Smooth muscle cell of trachea (primary cell): ENCODE data around the gene NFYB. TPM values are rescaled to one million over a fixed set of nuclear protein-coding genes. Genes with fewer than 3 reads are reported as not detected.

Experiments
- total RNA-seq: library from RNA; depleted of rRNA; stranded (reverse); fragments of >200 nt; gene quantifications from 2 replicates; pipeline ENCODE4 v1.2.1, GENCODE V29; 2014

Gene NFYB
- 17.0 and 30.4 TPM in 2 replicates for total RNA-seq

DNA sequence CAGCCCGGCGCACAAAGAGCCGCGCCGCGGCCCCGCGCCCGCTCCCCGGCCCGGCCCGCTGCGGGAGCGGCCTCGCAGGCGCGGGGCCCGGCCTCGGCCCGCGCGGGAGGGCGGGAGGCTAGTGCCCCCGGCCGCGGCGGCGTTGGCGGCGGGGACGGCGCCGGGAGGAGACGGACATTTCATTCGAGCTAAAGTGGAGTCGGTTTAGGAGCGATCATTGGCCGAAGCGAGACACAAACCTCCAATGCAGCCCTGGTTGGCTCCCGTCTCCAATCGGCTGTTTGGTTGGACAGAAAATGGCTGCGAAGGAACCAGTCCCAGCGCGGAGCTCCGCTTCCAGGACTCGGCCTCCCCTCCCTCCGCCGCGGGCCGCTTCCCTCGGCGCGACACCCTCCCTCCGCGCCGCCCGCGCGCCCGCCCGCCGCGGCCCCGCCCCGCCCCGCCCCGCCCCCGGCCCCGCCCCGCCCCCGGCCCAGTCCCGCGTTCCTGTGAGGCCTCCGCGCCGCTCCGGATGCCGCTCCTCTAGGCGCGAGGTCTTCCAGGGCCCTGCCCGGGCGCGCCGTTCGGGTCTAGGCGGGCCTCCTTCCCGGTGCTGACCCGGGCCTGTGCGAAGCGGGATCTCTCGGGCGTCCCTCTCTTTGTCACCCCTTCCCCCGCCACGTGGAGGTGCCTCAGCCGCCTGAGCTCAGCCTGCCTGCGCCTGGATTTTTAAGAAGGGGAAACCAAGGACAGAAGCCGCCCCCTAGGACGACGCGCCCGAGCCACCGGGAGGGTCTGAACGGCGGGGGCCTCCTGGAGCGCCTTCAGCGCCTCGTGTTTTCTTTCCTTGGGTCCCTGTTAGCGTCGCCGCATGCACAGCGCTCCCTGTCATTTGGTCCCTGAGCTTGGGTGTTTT is at the start of gene NFYB:
NFYB (minus strand) TSS at position 309 of the 895 bp plus-strand sequence. CDS start 2,757 bp downstream, outside the sequence.

Other genes starting within 250 kb of the NFYB start
- 492 and 1,200 TPM in 2 replicates for gene HSP90B1, start 207.8 kb downstream of the NFYB start, total RNA-seq
- 11.7 and 16.3 TPM in 2 replicates for gene TDG, start 172.3 kb downstream of the NFYB start, total RNA-seq
- 48.5 and 66.3 TPM in 2 replicates for gene GLT8D2, start 88.0 kb downstream of the NFYB start, total RNA-seq
- gene HCFC2, start 73.7 kb downstream of the NFYB start, total RNA-seq, result 28.8 and 36.8 TPM in 2 replicates
- 582 and 1,066 TPM in 2 replicates for gene TXNRD1, start 77.6 kb upstream of the NFYB start, total RNA-seq
- 19.2 and 24.4 TPM in 2 replicates for gene EID3, start 165.5 kb upstream of the NFYB start, total RNA-seq